ENCODE results near the gene ATP6V1B1.

DNA sequence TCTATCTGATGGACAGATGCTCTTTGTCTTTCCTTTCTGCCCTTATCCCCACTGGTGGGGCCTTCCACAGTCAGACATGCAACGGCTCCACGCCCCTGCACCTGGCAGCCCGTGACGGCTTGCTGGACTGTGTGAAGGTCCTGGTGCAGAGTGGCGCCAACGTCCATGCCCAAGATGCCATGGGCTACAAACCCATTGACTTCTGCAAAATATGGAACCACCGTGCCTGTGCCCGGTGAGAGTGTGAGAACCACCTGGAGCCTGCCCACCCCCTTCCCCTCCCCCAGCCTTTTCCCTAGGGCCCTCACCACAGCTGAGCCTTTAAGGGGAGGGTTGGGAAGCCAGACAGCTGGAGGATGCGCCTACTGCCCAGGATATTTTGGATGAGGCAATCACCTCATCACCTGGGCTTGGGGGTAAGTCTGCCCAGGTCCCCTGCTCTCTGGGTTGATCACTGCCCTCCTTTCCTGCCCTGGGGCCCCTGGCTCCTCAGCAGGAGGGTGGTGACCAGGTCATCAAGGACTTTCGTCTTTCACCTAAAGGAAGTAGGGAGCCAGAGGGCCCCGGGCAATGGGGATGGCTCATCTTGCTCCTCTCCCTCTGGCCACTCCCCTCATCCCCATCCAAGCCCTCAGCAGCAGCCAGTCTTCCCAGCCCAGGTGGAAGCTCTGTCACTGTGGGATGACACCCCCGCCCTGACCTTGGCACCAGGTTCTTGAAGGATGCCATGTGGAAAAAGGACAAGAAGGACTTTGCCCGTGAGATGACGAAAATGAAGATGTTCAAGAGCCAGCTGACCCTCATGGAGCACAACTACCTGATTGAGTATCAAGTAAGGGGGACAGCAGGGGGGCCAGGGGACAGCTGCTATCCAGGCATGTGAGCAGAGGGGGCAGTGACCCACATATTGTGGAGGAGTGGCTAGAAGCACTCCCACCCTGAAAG lies 46.4 kb downstream of the ATP6V1B1 start:
- TF ChIP-seq FOXM1 (IDR thresholded peaks at IDR 0.05; ENCODE audit: borderline replicate concordance) = no peak
- TF ChIP-seq L3MBTL2 (conservative IDR thresholded peaks at IDR 0.05) = no peak
- TF ChIP-seq BHLHE40 (IDR thresholded peaks at IDR 0.05; ENCODE audit: borderline replicate concordance) = no peak
- TF ChIP-seq LEF1 (IDR thresholded peaks at IDR 0.05; ENCODE audit: borderline replicate concordance) = no peak
- no peak for TF ChIP-seq HDGF (IDR thresholded peaks at IDR 0.05; ENCODE audit: borderline replicate concordance)
- TF ChIP-seq NFRKB (IDR thresholded peaks at IDR 0.05) = no peak
- no peak for TF ChIP-seq ELF4 (IDR thresholded peaks at IDR 0.05)
- no peak for TF ChIP-seq TARDBP (IDR thresholded peaks at IDR 0.05)

Measured in HEK293T (cell line).